ENCODE data around the gene RASGRF2.

- TF ChIP-seq CTCF (conservative IDR thresholded peaks at IDR 0.05; ENCODE audit: low read length) (no peak), EZH2phosphoT487 (IDR thresholded peaks at IDR 0.05; ENCODE audit: borderline replicate concordance, low read depth, low read length) (no peak)
Measured at GRCh38 chr5:81167078-81167477, 206.9 kb downstream of the RASGRF2 start.
